H9 (cell line): ENCODE results near the gene PLD5. TPM values are rescaled to one million over a fixed set of nuclear protein-coding genes. Genes with fewer than 3 reads are reported as not detected.

Source experiments
- DNase-seq: peaks from one replicate; pipeline ENCODE4 v3.0.0-alpha.2; 2017
- H2AFZ ChIP-seq: one replicate; pipeline ENCODE4 v1.6.1; 2013; ENCODE audit warnings: mild to moderate bottlenecking, low read length, control low read depth, moderate library complexity
- H2AK5ac ChIP-seq: 2 replicates; pipeline ENCODE4 v1.6.1; 2013; ENCODE audit warnings: low read length, control low read depth, mixed read lengths; ENCODE audit not compliant: insufficient read length
- H2BK120ac ChIP-seq: one replicate; pipeline ENCODE4 v1.6.1; 2013; ENCODE audit warnings: low read depth, mild to moderate bottlenecking, low read length, control low read depth, inconsistent platforms; ENCODE audit not compliant: poor library complexity, severe bottlenecking
- H2BK12ac ChIP-seq: 2 replicates; pipeline ENCODE4 v1.6.1; 2013; ENCODE audit warnings: low read length, control low read depth, mixed read lengths, low read depth; ENCODE audit not compliant: insufficient read length
- H2BK15ac ChIP-seq: 2 replicates; pipeline ENCODE4 v1.6.1; 2013; ENCODE audit warnings: low read depth, low read length, control low read depth
- H2BK20ac ChIP-seq: one replicate; pipeline ENCODE4 v1.6.1; 2013; ENCODE audit warnings: low read depth, mild to moderate bottlenecking, low read length, control low read depth, inconsistent platforms; ENCODE audit not compliant: poor library complexity, severe bottlenecking
- H2BK5ac ChIP-seq: 2 replicates; pipeline ENCODE4 v1.6.1; 2013; ENCODE audit warnings: low read length, control low read depth, mixed read lengths; ENCODE audit not compliant: insufficient read length
- H3K14ac ChIP-seq: 2 replicates; pipeline ENCODE4 v1.6.1; 2013; ENCODE audit warnings: low read length, control low read depth; ENCODE audit not compliant: insufficient read depth
- H3K18ac ChIP-seq: 2 replicates; pipeline ENCODE4 v1.6.1; 2013; ENCODE audit warnings: low read depth, mild to moderate bottlenecking, mixed read lengths, low read length, control low read depth; ENCODE audit not compliant: insufficient read length
- H3K23ac ChIP-seq: 2 replicates; pipeline ENCODE4 v1.6.1; 2013; ENCODE audit warnings: low read length, control low read depth, mixed read lengths, low read depth; ENCODE audit not compliant: insufficient read length
- H3K23me2 ChIP-seq: 2 replicates; pipeline ENCODE4 v1.6.1; 2013; ENCODE audit warnings: low read depth, mild to moderate bottlenecking, mixed read lengths, low read length, control low read depth; ENCODE audit not compliant: insufficient read length, poor library complexity, severe bottlenecking
- H3K27ac ChIP-seq: 2 replicates; pipeline ENCODE4 v1.5.1; 2013; ENCODE audit warnings: low read length, control low read depth, mixed read lengths, low read depth; ENCODE audit not compliant: insufficient read length
- H3K27me3 ChIP-seq: 2 replicates; pipeline ENCODE4 v1.6.1; 2013; ENCODE audit warnings: low read length, control low read depth, inconsistent platforms; ENCODE audit not compliant: insufficient read depth
- H3K4ac ChIP-seq: 2 replicates; pipeline ENCODE4 v1.6.1; 2013; ENCODE audit warnings: low read depth, mild to moderate bottlenecking, control low read depth, inconsistent platforms, low read length, moderate library complexity
- H3K4me1 ChIP-seq: 2 replicates; pipeline ENCODE4 v1.6.1; 2013; ENCODE audit warnings: low read length, control low read depth, inconsistent platforms; ENCODE audit not compliant: insufficient read depth
- H3K4me2 ChIP-seq: 2 replicates; pipeline ENCODE4 v1.6.1; 2013; ENCODE audit warnings: low read length, control low read depth, mixed read lengths; ENCODE audit not compliant: insufficient read length, insufficient read depth
- H3K56ac ChIP-seq: 2 replicates; pipeline ENCODE4 v1.6.1; 2013; ENCODE audit warnings: low read depth, mild to moderate bottlenecking, mixed read lengths, low read length, control low read depth; ENCODE audit not compliant: insufficient read length
- H3K79me1 ChIP-seq: 2 replicates; pipeline ENCODE4 v1.6.1; 2013; ENCODE audit warnings: low read depth, mild to moderate bottlenecking, moderate library complexity, low read length, control low read depth, inconsistent platforms; ENCODE audit not compliant: insufficient read depth, poor library complexity, severe bottlenecking
- H3K79me2 ChIP-seq: 2 replicates; pipeline ENCODE4 v1.6.1; 2013; ENCODE audit warnings: low read length, control low read depth, inconsistent platforms; ENCODE audit not compliant: insufficient read depth
- H3K9ac ChIP-seq: 2 replicates; pipeline ENCODE4 v1.6.1; 2013; ENCODE audit warnings: low read length, control low read depth, mixed read lengths; ENCODE audit not compliant: insufficient read length; ENCODE audit errors: extremely low read depth
- H3K9me3 ChIP-seq: one replicate; pipeline ENCODE4 v1.6.1; 2013; ENCODE audit warnings: low read depth, low read length, inconsistent platforms; ENCODE audit not compliant: control insufficient read depth
- H3T11ph ChIP-seq: one replicate; pipeline ENCODE4 v1.6.1; 2013; ENCODE audit warnings: mild to moderate bottlenecking, low read length, control low read depth, inconsistent platforms
- H4K20me1 ChIP-seq: one replicate; pipeline ENCODE4 v1.6.1; 2013; ENCODE audit not compliant: control insufficient read depth, insufficient read length, insufficient read depth
- H4K5ac ChIP-seq: 2 replicates; pipeline ENCODE4 v1.6.1; 2013; ENCODE audit warnings: low read depth, mild to moderate bottlenecking, mixed read lengths, low read length, control low read depth; ENCODE audit not compliant: insufficient read length
- H4K8ac ChIP-seq: replicated peaks from 2 replicates; pipeline ENCODE4 v1.6.1; 2013; ENCODE audit warnings: low read length, control low read depth, mixed read lengths, low read depth; ENCODE audit not compliant: insufficient read length
- H4K91ac ChIP-seq: 2 replicates; pipeline ENCODE4 v1.6.1; 2013; ENCODE audit warnings: low read depth, mild to moderate bottlenecking, moderate library complexity, mixed read lengths, low read length, control low read depth; ENCODE audit not compliant: insufficient read length
- H3K27ac Mint-ChIP-seq, 3 experiments: 2 replicates in 2 of 3; 3 replicates in 1 of 3; pipeline ENCODE4 v1.8.0; 2020 to 2021; ENCODE audit warnings: mixed read lengths in 3 of 3, mild to moderate bottlenecking in 1 of 3, moderate library complexity in 1 of 3
- H3K27me3 Mint-ChIP-seq: 2 replicates; pipeline ENCODE4 v1.8.0; 2021; ENCODE audit warnings: low read depth, mild to moderate bottlenecking, moderate library complexity, mixed read lengths
- H3K36me3 Mint-ChIP-seq, 3 experiments: 2 replicates in 2 of 3; 3 replicates in 1 of 3; pipeline ENCODE4 v1.8.0; 2020 to 2021; ENCODE audit warnings: low read depth in 3 of 3, mixed read lengths in 3 of 3; ENCODE audit not compliant: insufficient read depth in 1 of 3
- H3K4me1 Mint-ChIP-seq, 2 experiments: 2 replicates each; pipeline ENCODE4 v1.8.0; 2020; ENCODE audit warnings: mixed read lengths in 2 of 2
- H3K4me3 Mint-ChIP-seq, 2 experiments: 2 replicates in 1 of 2; 3 replicates in 1 of 2; pipeline ENCODE4 v1.8.0; 2020 to 2021; ENCODE audit warnings: mild to moderate bottlenecking in 2 of 2, mixed read lengths in 2 of 2, moderate library complexity in 1 of 2
- H3K9me3 Mint-ChIP-seq, 2 experiments: 2 replicates in 1 of 2; 3 replicates in 1 of 2; pipeline ENCODE4 v1.8.0; 2020; ENCODE audit warnings: mild to moderate bottlenecking in 2 of 2, mixed read lengths in 2 of 2, moderate library complexity in 1 of 2
- WGBS: extraction: QIAGEN DNeasy Blood & Tissue Kit; methylation state at CpG from one replicate; pipeline ENCODE4 v1.1.7; 2013; ENCODE audit warnings: missing lambda C conversion rate, low lambda C conversion rate, mixed read lengths; ENCODE audit not compliant: insufficient read length; ENCODE audit errors: extremely low coverage; 5-methylcytosine and 5-hydroxymethylcytosine counted together
- total RNA-seq: library from RNA; stranded (reverse); gene quantifications from 2 replicates; pipeline ENCODE4 v1.2.1, GENCODE V29; 2021
- TF ChIP-seq, protein P1 (sequence below): fragments of 200-600 bp; sonication (generic); conservative IDR thresholded peaks from 3 replicates; pipeline ENCODE4 v1.8.0; 2021; ENCODE audit warnings: antibody characterized with exemption, mild to moderate bottlenecking

PLD5 gene
- total RNA-seq, 1 experiment from 2014 or later: 5.2 TPM

DNA sequence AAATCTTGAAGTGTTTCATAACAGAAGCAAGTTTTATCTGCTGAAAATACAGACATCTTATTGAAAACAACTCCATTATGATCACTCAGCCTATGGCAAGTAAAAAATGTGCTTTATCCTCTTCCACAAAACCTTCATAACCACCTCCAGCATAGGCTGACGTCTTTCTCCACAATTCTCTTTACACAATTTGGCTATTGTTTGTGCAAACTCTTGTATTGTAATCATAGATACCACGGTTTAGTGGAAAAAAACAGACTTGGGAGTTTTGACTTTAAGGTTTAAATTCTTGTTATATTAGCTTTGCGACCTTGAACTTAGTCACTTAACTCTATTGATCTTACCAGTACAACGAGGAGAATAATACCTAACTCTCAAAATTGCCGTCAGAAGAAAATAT, 126.1 kb downstream of the PLD5 start:
- H4K8ac ChIP-seq: no peak overlapping the region
- Mint-ChIP-seq H3K9me3 (no peaks in the 10 kb centered on the region), H3K4me3 (no peak overlapping the region), H3K4me1 (no peaks in the 10 kb centered on the region), H3K27ac (no peak overlapping the region), H3K27me3 (no peaks in the 10 kb centered on the region; the same call in 1 of the 2 replicates), H3K36me3 (no peaks in the 10 kb centered on the region)
- no peaks in the 10 kb centered on the region for H4K20me1 ChIP-seq
- H3K4me2 ChIP-seq: no peak overlapping the region
- no peak overlapping the region for H2AFZ ChIP-seq
- no peak overlapping the region for H3K9ac ChIP-seq
- no peak overlapping the region for H3K18ac ChIP-seq
- H2BK5ac ChIP-seq: no peak overlapping the region
- no CpG with 5 or more reads among the region's 5 CpGs for WGBS
- no peaks in the 10 kb centered on the region for H3K79me1 ChIP-seq
- H2AK5ac ChIP-seq: no peak overlapping the region
- no peaks in the 10 kb centered on the region for H3K4me1 ChIP-seq
- H3K79me2 ChIP-seq: no peaks in the 10 kb centered on the region
- no peak overlapping the region for H4K5ac ChIP-seq
- no peak overlapping the region for H3T11ph ChIP-seq
- H2BK120ac ChIP-seq: no peak overlapping the region
- H3K27me3 ChIP-seq: no peaks in the 10 kb centered on the region
- no peak overlapping the region for H2BK20ac ChIP-seq
- H3K27ac ChIP-seq: no peak overlapping the region
- H3K4ac ChIP-seq: no peak overlapping the region
- no peak overlapping the region for H3K14ac ChIP-seq
- H3K23ac ChIP-seq: no peak overlapping the region
- TF ChIP-seq, protein P1, sequence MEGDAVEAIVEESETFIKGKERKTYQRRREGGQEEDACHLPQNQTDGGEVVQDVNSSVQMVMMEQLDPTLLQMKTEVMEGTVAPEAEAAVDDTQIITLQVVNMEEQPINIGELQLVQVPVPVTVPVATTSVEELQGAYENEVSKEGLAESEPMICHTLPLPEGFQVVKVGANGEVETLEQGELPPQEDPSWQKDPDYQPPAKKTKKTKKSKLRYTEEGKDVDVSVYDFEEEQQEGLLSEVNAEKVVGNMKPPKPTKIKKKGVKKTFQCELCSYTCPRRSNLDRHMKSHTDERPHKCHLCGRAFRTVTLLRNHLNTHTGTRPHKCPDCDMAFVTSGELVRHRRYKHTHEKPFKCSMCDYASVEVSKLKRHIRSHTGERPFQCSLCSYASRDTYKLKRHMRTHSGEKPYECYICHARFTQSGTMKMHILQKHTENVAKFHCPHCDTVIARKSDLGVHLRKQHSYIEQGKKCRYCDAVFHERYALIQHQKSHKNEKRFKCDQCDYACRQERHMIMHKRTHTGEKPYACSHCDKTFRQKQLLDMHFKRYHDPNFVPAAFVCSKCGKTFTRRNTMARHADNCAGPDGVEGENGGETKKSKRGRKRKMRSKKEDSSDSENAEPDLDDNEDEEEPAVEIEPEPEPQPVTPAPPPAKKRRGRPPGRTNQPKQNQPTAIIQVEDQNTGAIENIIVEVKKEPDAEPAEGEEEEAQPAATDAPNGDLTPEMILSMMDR: no peak
- DNase-seq: no peak
- H3K23me2 ChIP-seq: no peaks in the 10 kb centered on the region
- no peak overlapping the region for H4K91ac ChIP-seq
- H3K9me3 ChIP-seq: no peaks in the 10 kb centered on the region
- H2BK12ac ChIP-seq: no peak overlapping the region
- no peak overlapping the region for H2BK15ac ChIP-seq
- H3K56ac ChIP-seq: no peak overlapping the region
